Endothelial cell of umbilical vein (primary cell): ENCODE data around the gene LRRFIP2. TPM values are rescaled to one million over a fixed set of nuclear protein-coding genes. Genes with fewer than 3 reads are reported as not detected.

Source experiments
- BruUV-seq: library from RNA; stranded (reverse); fragments of 400-500 nt; replicated peaks from 2 replicates; lab custom pipeline; 2021; lab: Mats Ljungman, UMichigan
- CTCF ChIA-PET: fragments of 300-600, 350-600 bp; sonication (Branson Sonifier 250); formaldehyde crosslinking; loops from one replicate; lab custom pipeline; 2021; ENCODE audit warnings: antibody characterized with exemption, inconsistent platforms; lab: Charles Lee
- POLR2A ChIA-PET: fragments of 300-600, 350-600 bp; sonication (Branson Sonifier 250); formaldehyde crosslinking; loops from one replicate; lab custom pipeline; 2021; ENCODE audit warnings: antibody characterized with exemption, inconsistent platforms; lab: Charles Lee
- DNase-seq: peaks from one replicate; pipeline ENCODE4 v3.0.0-alpha.2; 2011; ENCODE audit warnings: low read depth, low spot score
- FAIRE-seq: peaks from 2 replicates; lab custom pipeline; 2011; peaks lifted over from hg19 to GRCh38; lab: Jason Lieb, UNC
- H2AFZ ChIP-seq: 2 replicates; pipeline ENCODE4 v1.6.0; 2012; ENCODE audit warnings: low read depth, low read length, control low read depth, inconsistent platforms
- H3K27ac ChIP-seq: 2 replicates; pipeline ENCODE4 v1.5.1; 2011; ENCODE audit warnings: low read depth, mild to moderate bottlenecking, control low read depth, low read length, moderate library complexity; ENCODE audit not compliant: insufficient read depth
- H3K27me3 ChIP-seq, 2 experiments: 2 replicates each; pipeline versions ENCODE4 v1.6.0 to v1.6.1; 2011; ENCODE audit warnings: low read length in 2 of 2, mixed read lengths in 1 of 2; ENCODE audit not compliant: control insufficient read depth in 2 of 2, insufficient read depth in 2 of 2
- H3K36me3 ChIP-seq, 2 experiments: 2 replicates in 1 of 2; 3 replicates in 1 of 2; pipeline ENCODE4 v1.5.1; 2011; ENCODE audit warnings: low read length in 2 of 2, mild to moderate bottlenecking in 1 of 2, moderate library complexity in 1 of 2; ENCODE audit not compliant: control insufficient read depth in 2 of 2, insufficient read depth in 2 of 2; ENCODE audit errors: extremely low read depth in 1 of 2
- H3K4me1 ChIP-seq: 3 replicates; pipeline ENCODE4 v1.5.1; 2011; ENCODE audit warnings: mild to moderate bottlenecking, low read length; ENCODE audit not compliant: control insufficient read depth, insufficient read depth; ENCODE audit errors: extremely low read depth
- H3K4me2 ChIP-seq: 2 replicates; pipeline ENCODE4 v1.6.1; 2011; ENCODE audit warnings: low read length, control low read depth, mixed read lengths; ENCODE audit not compliant: insufficient read depth
- H3K4me3 ChIP-seq, 3 experiments: fragments of 200-600 bp in 1 of 3; sonication (generic), shearing (Covaris generic) in 1 of 3; replicated peaks in 1 of 3; 2 replicates each; pipeline ENCODE4 v1.5.1; 2011 to 2016; ENCODE audit warnings: control low read depth in 3 of 3, low read length in 3 of 3, mild to moderate bottlenecking in 2 of 3, inconsistent platforms in 1 of 3, low read depth in 1 of 3, moderate library complexity in 1 of 3; ENCODE audit not compliant: insufficient read depth in 1 of 3
- H3K79me2 ChIP-seq: 2 replicates; pipeline ENCODE4 v1.6.0; 2012; ENCODE audit warnings: low read length, inconsistent platforms; ENCODE audit not compliant: control insufficient read depth, insufficient read depth
- H3K9ac ChIP-seq: replicated peaks from 2 replicates; pipeline ENCODE3; 2011; ENCODE audit warnings: low read length, control low read depth; ENCODE audit not compliant: insufficient read depth; ENCODE audit errors: extremely low read depth
- H3K9me1 ChIP-seq: replicated peaks from 3 replicates; pipeline ENCODE4 v1.6.0; 2011; ENCODE audit warnings: mild to moderate bottlenecking, low read length; ENCODE audit not compliant: control insufficient read depth, insufficient read depth; ENCODE audit errors: extremely low read depth
- H3K9me3 ChIP-seq: replicated peaks from 2 replicates; pipeline ENCODE4 v1.5.1; 2012; ENCODE audit warnings: low read length, inconsistent platforms; ENCODE audit not compliant: control insufficient read depth, insufficient read depth
- H4K20me1 ChIP-seq: replicated peaks from 2 replicates; pipeline ENCODE3; 2011; ENCODE audit warnings: mild to moderate bottlenecking, low read length; ENCODE audit not compliant: control insufficient read depth, insufficient read depth; ENCODE audit errors: extremely low read depth
- CTCF ChIP-seq, 2 donors: IDR thresholded peaks; 1 replicate in 1 of 2; 2 replicates in 1 of 2; pipeline ENCODE4 v1.5.1; 2011; ENCODE audit warnings: low read length in 2 of 2, mild to moderate bottlenecking in 2 of 2, moderate library complexity in 2 of 2, control low read depth in 1 of 2, inconsistent platforms in 1 of 2, low read depth in 1 of 2; ENCODE audit not compliant: insufficient read depth in 1 of 2; ENCODE audit errors: extremely low read depth in 1 of 2
- EZH2 ChIP-seq: IDR thresholded peaks from 2 replicates; pipeline ENCODE4 v1.6.1; 2012; ENCODE audit warnings: borderline replicate concordance, low read depth, mild to moderate bottlenecking, moderate library complexity, low read length, inconsistent platforms; ENCODE audit not compliant: severe bottlenecking
- FOS ChIP-seq: IDR thresholded peaks from 2 replicates; pipeline ENCODE4 v1.6.1; 2011; ENCODE audit warnings: mild to moderate bottlenecking, low read length, moderate library complexity, borderline replicate concordance; ENCODE audit not compliant: insufficient read depth
- GATA2 ChIP-seq: IDR thresholded peaks from 2 replicates; pipeline ENCODE4 v1.7.0; 2011; ENCODE audit warnings: low read depth, mild to moderate bottlenecking, moderate library complexity, mixed read lengths, low read length; ENCODE audit not compliant: insufficient read length, insufficient read depth
- JUN ChIP-seq: IDR thresholded peaks from 2 replicates; pipeline ENCODE4 v1.6.1; 2011; ENCODE audit warnings: borderline replicate concordance, low read depth; ENCODE audit not compliant: insufficient read length, insufficient read depth
- MAX ChIP-seq: IDR thresholded peaks from 2 replicates; pipeline ENCODE4 v1.6.1; 2011; ENCODE audit not compliant: insufficient read depth, insufficient read length
- MYC ChIP-seq: IDR thresholded peaks from one replicate; pipeline ENCODE4 v1.6.1; 2011; ENCODE audit warnings: mild to moderate bottlenecking, low read depth, low read length
- POLR2A ChIP-seq: IDR thresholded peaks from 2 replicates; pipeline ENCODE4 v1.6.1; 2012; ENCODE audit warnings: low read depth, mild to moderate bottlenecking, control low read depth, low read length
- POLR2AphosphoS5 ChIP-seq: IDR thresholded peaks from 2 replicates; pipeline ENCODE4 v1.6.1; 2012; ENCODE audit warnings: low read depth, mild to moderate bottlenecking, control low read depth, low read length, moderate library complexity; ENCODE audit not compliant: insufficient read depth
- dilution Hi-C: fragments of 300-500 bp; cut with MboI; formaldehyde crosslinking; loops from one replicate; pipeline ENCODE4 v1.15.0; 2019; ENCODE audit warnings: low sequenced_read_pairs; ENCODE audit not compliant: extremely low pct_ligation_motif_present
- intact Hi-C: fragments of 100-400 bp; cut with micrococcal nuclease; formaldehyde crosslinking; loops from one replicate; pipeline ENCODE4 v1.10.0; 2022
- polyA plus RNA-seq, 4 experiments: library from polyadenylated mRNA; depleted of rRNA in 3 of 4; stranded (reverse) in 3 of 4; unstranded in 1 of 4; fragments of >200 nt; gene quantifications; 2 replicates each; pipeline versions ENCODE4 v1.2.1 to v1.2.3, GENCODE V29; 2011 to 2012; ENCODE audit warnings: missing spikeins in 1 of 4
- total RNA-seq: library from RNA; stranded (reverse); gene quantifications from 2 replicates; pipeline ENCODE4 v1.2.3, GENCODE V29; 2021

The LRRFIP2 gene
- total and polyA plus RNA-seq, 2 donors (not counting 3 experiments of a cell fraction or from before 2014, with no cell fraction given) = 20.8 to 78.9 TPM

- Histone ChIP-seq H3K4me2 (no peak overlapping the region), H3K27me3 (no peaks in the 10 kb centered on the region), H3K27ac (no peak overlapping the region), H3K79me2 (no peaks in the 10 kb centered on the region), H2AFZ (no peak overlapping the region), H3K4me1 (no peaks in the 10 kb centered on the region), H3K9ac (no peak overlapping the region), H3K4me3 (no peak overlapping the region), H3K9me3 (no peaks in the 10 kb centered on the region), H3K36me3 (peaks cover 3% of the 10 kb centered on the region in 2 experiments), H4K20me1 (no peaks in the 10 kb centered on the region), H3K9me1 (no peaks in the 10 kb centered on the region)
- no peak for DNase-seq
- TF ChIP-seq MYC (no peak), JUN (no peak), GATA2 (no peak), CTCF (IDR thresholded peaks at IDR 0.05; ENCODE audit: extremely low read depth in 1 of 2, insufficient read depth in 1 of 2, low read depth in 1 of 2, low read length in 2 of 2) (no peak), MAX (no peak), EZH2 (no peak), POLR2A (no peak), POLR2AphosphoS5 (no peak), FOS (no peak)
- intact Hi-C loops (no loop called here), dilution Hi-C loops (no loop called here)
- no TSS peak for BruUV-seq
- ChIA-PET CTCF (interaction anchor here (1.6 kb wide), 1 partner anchor 25 kb away, joined by 3 read pairs; no protein-coding TSS in a partner anchor), POLR2A (no interaction called here)
- FAIRE-seq = no peak
Measured at GRCh38 chr3:37040231-37040630, 134.2 kb downstream of the LRRFIP2 start.
